Nephron (organoid): Measurements from ENCODE around the gene TNIK.

Source experiments
- H3K27ac Mint-ChIP-seq, 3 experiments: 2 replicates each; pipeline ENCODE4 v1.8.0; 2020; ENCODE audit warnings: mixed read lengths in 3 of 3, mild to moderate bottlenecking in 2 of 3, moderate library complexity in 1 of 3
- H3K27me3 Mint-ChIP-seq: 2 replicates; pipeline ENCODE4 v1.8.0; 2021; ENCODE audit warnings: low read depth, mild to moderate bottlenecking, moderate library complexity, mixed read lengths
- H3K36me3 Mint-ChIP-seq: 2 replicates; pipeline ENCODE4 v1.8.0; 2020; ENCODE audit warnings: low read depth, mixed read lengths
- H3K4me1 Mint-ChIP-seq: 2 replicates; pipeline ENCODE4 v1.8.0; 2020; ENCODE audit warnings: mixed read lengths
- H3K4me3 Mint-ChIP-seq, 3 experiments: 2 replicates each; pipeline ENCODE4 v1.8.0; 2020; ENCODE audit warnings: mild to moderate bottlenecking in 3 of 3, mixed read lengths in 3 of 3, moderate library complexity in 2 of 3
- H3K9me3 Mint-ChIP-seq: 2 replicates; pipeline ENCODE4 v1.8.0; 2020; ENCODE audit warnings: mixed read lengths
- TF ChIP-seq, protein P1 (sequence below), 3 experiments: fragments of 200-600 bp; sonication (generic); IDR thresholded peaks; one replicate each; pipeline ENCODE4 v1.5.0; 2021; ENCODE audit warnings: antibody characterized with exemption in 3 of 3; ENCODE audit not compliant: unreplicated experiment in 3 of 3

TNIK gene

DNA sequence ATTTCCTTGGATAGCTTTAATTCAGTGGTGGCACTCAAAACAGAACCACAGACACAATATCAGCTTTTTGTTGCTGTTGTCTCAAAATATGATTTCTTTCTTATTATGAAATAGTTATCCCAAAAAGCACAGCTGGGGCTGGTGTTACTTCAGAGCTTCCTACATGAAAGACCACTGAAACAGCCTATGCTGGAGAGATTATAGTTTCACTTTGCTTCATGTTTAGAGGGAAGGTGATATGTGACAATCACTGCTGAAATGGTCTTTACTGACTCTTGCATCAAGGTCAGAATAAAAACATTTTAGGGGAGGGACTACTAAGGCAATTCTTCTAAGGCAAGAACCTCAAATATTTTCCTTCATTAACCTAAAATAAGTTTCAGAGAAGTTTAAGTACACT is 190.7 kb downstream of the TNIK start:
- H3K4me1 Mint-ChIP-seq, result peaks cover 54% of the 10 kb centered on the region
- TF ChIP-seq, protein P1, sequence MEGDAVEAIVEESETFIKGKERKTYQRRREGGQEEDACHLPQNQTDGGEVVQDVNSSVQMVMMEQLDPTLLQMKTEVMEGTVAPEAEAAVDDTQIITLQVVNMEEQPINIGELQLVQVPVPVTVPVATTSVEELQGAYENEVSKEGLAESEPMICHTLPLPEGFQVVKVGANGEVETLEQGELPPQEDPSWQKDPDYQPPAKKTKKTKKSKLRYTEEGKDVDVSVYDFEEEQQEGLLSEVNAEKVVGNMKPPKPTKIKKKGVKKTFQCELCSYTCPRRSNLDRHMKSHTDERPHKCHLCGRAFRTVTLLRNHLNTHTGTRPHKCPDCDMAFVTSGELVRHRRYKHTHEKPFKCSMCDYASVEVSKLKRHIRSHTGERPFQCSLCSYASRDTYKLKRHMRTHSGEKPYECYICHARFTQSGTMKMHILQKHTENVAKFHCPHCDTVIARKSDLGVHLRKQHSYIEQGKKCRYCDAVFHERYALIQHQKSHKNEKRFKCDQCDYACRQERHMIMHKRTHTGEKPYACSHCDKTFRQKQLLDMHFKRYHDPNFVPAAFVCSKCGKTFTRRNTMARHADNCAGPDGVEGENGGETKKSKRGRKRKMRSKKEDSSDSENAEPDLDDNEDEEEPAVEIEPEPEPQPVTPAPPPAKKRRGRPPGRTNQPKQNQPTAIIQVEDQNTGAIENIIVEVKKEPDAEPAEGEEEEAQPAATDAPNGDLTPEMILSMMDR (IDR thresholded peaks at IDR 0.05; ENCODE audit: unreplicated experiment in 3 of 3), result no peak
- H3K36me3 Mint-ChIP-seq, result no peaks in the 10 kb centered on the region
- H3K9me3 Mint-ChIP-seq, result peaks cover 2% of the 10 kb centered on the region
- H3K27me3 Mint-ChIP-seq, result no peaks in the 10 kb centered on the region
- H3K27ac Mint-ChIP-seq, result peak overlapping the region in 2 of 3 experiments; percentile 37 to 41
- H3K4me3 Mint-ChIP-seq, result no peak overlapping the region

DNA sequence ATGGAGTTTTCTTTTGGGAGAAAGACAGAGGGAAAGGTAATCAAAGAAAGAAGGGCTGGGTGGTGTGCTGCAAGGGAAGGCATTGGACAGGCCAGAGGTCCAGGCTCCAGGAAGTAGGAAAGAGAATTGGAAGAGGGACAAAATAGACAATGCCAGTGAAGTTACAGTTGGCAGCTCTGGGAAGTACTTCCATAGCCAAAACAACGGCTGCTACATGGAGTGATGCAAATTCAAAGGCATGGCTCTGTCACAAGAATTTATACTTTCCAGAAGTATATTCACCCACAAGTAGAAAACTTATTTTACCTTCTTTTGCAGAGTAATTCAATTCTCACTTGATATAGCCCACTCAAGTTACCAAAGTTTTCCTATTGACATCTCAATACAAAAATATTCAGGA is 191.5 kb downstream of the TNIK start:
- TF ChIP-seq, protein P1 (IDR thresholded peaks at IDR 0.05; ENCODE audit: unreplicated experiment in 3 of 3), result no peak
- no peaks in the 10 kb centered on the region for H3K27me3 Mint-ChIP-seq
- H3K9me3 Mint-ChIP-seq, result peaks cover 2% of the 10 kb centered on the region
- H3K4me3 Mint-ChIP-seq, result no peak overlapping the region
- H3K4me1 Mint-ChIP-seq, result peaks cover 51% of the 10 kb centered on the region
- no peaks in the 10 kb centered on the region for H3K36me3 Mint-ChIP-seq
- H3K27ac Mint-ChIP-seq, result peak overlapping the region in 1 of 3 experiments; percentile 58

DNA sequence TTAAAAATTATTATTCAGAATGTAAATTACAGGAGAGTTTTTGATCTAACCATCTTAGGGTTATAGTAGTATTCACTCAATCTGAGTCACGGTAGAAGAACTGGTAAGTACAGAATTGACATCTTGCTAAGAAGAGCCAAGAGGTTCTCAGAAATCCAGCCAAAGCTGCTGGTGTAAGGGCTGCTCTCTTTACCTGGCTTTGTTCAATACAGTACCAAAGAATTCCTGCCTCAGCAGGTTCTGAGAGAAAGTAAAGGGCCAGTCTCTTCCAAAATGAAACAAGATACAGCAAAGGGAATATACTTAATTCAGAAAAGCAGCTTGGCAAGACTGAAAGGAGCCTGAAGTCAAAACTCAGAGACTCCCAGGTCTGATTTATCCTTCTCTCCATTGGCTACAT is 193.1 kb downstream of the TNIK start:
- H3K4me3 Mint-ChIP-seq, result no peak overlapping the region
- peak overlapping the region in 2 of 3 experiments; percentile 58 to 75 for H3K27ac Mint-ChIP-seq
- peaks cover 56% of the 10 kb centered on the region for H3K4me1 Mint-ChIP-seq
- H3K27me3 Mint-ChIP-seq, result no peaks in the 10 kb centered on the region
- TF ChIP-seq, protein P1 (IDR thresholded peaks at IDR 0.05; ENCODE audit: unreplicated experiment in 3 of 3), result no peak
- H3K36me3 Mint-ChIP-seq, result no peaks in the 10 kb centered on the region
- H3K9me3 Mint-ChIP-seq, result no peaks in the 10 kb centered on the region

DNA sequence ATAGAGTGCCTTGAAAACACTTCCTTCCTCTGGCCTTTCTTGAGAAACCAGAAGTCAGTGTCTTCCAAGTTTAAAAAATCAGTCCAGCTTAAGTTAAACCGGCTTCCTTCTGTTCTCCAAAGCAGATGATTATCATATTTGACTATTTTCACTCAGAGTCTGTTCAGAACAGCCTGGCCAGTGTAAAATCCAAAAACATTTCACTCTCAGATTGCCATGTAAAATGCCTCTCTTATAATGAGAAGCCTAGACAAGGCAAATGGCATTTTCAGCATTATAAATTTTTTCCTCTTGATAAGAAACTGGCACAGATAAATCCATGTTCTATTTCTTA is 193.5 kb downstream of the TNIK start:
- TF ChIP-seq, protein P1 (IDR thresholded peaks at IDR 0.05; ENCODE audit: unreplicated experiment in 3 of 3), result no peak
- Mint-ChIP-seq H3K4me3 (no peak overlapping the region), H3K9me3 (no peaks in the 10 kb centered on the region), H3K27ac (peak overlapping the region in 2 of 3 experiments; percentile 58 to 75), H3K27me3 (no peaks in the 10 kb centered on the region), H3K36me3 (no peaks in the 10 kb centered on the region), H3K4me1 (peaks cover 56% of the 10 kb centered on the region)

DNA sequence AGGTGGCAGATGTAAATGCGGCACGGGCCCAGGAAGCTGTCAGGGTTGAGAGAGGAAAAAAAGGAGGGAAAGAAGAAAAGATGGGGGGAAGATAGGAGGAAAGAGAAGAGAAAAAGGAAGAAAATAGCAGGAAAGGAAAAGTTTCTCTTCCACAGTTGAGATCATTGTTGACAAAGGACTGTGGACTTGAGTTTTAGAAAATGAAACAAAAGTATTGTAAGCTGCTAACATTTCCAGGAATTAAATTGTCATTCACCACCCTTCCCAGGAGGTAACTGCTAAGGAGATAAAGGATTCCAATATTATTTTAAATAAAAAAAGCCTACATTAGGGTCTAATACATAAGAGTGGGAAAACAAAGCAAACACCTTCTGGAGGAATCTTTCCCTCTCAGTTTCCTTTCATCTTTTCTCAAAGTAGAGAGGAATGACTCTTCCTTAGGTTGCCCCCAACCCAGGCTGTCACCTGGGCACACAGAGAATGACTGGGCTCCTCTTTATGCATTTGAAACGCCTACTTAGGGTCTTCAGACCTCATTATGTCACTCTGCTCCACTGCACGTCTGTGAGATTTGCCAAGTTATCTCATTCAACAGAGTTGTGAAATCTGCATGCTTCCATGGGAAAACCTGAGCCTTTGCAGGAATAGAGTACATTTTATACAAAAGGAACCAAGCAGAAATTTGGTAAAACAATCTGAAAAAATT is 194.0 kb downstream of the TNIK start:
- no peak overlapping the region for H3K4me3 Mint-ChIP-seq
- H3K4me1 Mint-ChIP-seq, result peaks cover 54% of the 10 kb centered on the region
- no peaks in the 10 kb centered on the region for H3K9me3 Mint-ChIP-seq
- no peaks in the 10 kb centered on the region for H3K36me3 Mint-ChIP-seq
- H3K27me3 Mint-ChIP-seq, result no peaks in the 10 kb centered on the region
- TF ChIP-seq, protein P1 (IDR thresholded peaks at IDR 0.05; ENCODE audit: unreplicated experiment in 3 of 3), result no peak
- H3K27ac Mint-ChIP-seq, result peak overlapping the region in 2 of 3 experiments; percentile 58 to 75

DNA sequence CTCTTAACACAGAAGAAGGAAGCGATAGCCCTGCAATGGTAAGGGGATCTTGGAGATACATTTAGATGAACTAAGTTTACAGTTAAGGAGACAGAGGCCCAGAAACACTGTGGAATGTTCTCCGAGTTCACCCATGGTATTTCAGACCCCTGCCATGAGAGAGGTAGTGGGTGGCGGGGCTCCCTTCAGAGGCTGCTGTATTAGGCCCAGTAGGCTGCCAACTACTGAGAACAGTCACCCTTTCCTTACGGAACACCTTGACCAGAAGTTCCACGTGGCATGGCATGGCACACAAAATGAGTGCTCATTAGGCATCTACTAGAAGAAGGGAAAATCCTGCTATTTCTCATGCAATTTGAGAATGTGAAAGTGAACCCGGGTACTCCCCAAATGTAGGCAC is 195.4 kb downstream of the TNIK start:
- no peak overlapping the region for H3K4me3 Mint-ChIP-seq
- H3K36me3 Mint-ChIP-seq, result no peaks in the 10 kb centered on the region
- no peaks in the 10 kb centered on the region for H3K27me3 Mint-ChIP-seq
- no peak overlapping the region for H3K27ac Mint-ChIP-seq
- H3K9me3 Mint-ChIP-seq, result no peaks in the 10 kb centered on the region
- TF ChIP-seq, protein P1 (IDR thresholded peaks at IDR 0.05; ENCODE audit: unreplicated experiment in 3 of 3), result no peak
- H3K4me1 Mint-ChIP-seq, result peaks cover 46% of the 10 kb centered on the region
